Measurements from ENCODE around the gene SMIM10. TPM values are rescaled to one million over a fixed set of nuclear protein-coding genes. Genes with fewer than 3 reads are reported as not detected.

Gene SMIM10
- total RNA-seq, 1 experiment from 2014 or later: not detected

DNA sequence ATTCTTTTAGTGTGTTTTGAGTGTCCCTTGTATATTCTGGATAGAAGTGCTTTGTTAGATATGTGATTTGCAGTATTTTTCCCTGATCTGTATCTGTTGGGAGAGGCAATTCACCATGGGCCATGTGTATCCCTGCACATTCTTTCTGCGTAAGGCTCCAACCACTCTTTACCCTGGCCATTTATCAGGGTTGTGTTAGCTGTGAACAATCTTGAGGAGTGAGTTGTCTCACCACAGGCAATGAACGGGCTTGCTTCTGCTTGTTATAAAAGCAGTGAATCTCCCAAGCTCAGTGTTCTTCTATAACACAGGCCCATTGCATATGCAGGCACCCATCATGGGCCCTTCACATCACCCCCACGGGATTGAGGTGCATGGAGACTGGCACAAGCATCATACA is 18.9 kb upstream of the SMIM10 start:
- ChIA-PET POLR2A (no interaction called here), CTCF (interaction anchor here (1.2 kb wide), 1 partner anchor 17 kb away, joined by 4 read pairs; no protein-coding TSS in a partner anchor)
- intact Hi-C loops (cut with micrococcal nuclease): no loop called here
- H3K4me1 Mint-ChIP-seq (ENCODE audit: insufficient read depth, unreplicated experiment): no peaks in the 10 kb centered on the region
- no peaks in the 10 kb centered on the region for H3K36me3 Mint-ChIP-seq (ENCODE audit: insufficient read depth, unreplicated experiment)
- no TSS peak for BruUV-seq (replicated peaks)
- no peak overlapping the region for H3K4me3 Mint-ChIP-seq (ENCODE audit: unreplicated experiment)
- H3K9me3 Mint-ChIP-seq (ENCODE audit: unreplicated experiment): no peaks in the 10 kb centered on the region
- peaks cover 65% of the 10 kb centered on the region for H3K27me3 Mint-ChIP-seq (ENCODE audit: insufficient read depth, unreplicated experiment)
- DNase-seq (ENCODE audit: unreplicated experiment): no peak
- no peak for TF ChIP-seq CTCF (IDR thresholded peaks at IDR 0.05; ENCODE audit: unreplicated experiment)
- H3K27ac Mint-ChIP-seq (ENCODE audit: low read depth, unreplicated experiment): no peak overlapping the region

- DNase-seq (ENCODE audit: unreplicated experiment): no peak
- CTCF ChIA-PET: interaction anchor here (0.5 to 0.7 kb wide), 2 partner anchors 91 to 112 kb away, joined by 3 read pairs; no protein-coding TSS in a partner anchor
- no peaks in the 10 kb centered on the region for H3K9me3 Mint-ChIP-seq (ENCODE audit: unreplicated experiment)
- no TSS peak for BruUV-seq (replicated peaks)
- no peak overlapping the region for H3K4me3 Mint-ChIP-seq (ENCODE audit: unreplicated experiment)
- no peaks in the 10 kb centered on the region for H3K4me1 Mint-ChIP-seq (ENCODE audit: insufficient read depth, unreplicated experiment)
- H3K27ac Mint-ChIP-seq (ENCODE audit: low read depth, unreplicated experiment): no peak overlapping the region
- peaks cover 76% of the 10 kb centered on the region for H3K27me3 Mint-ChIP-seq (ENCODE audit: insufficient read depth, unreplicated experiment)
- TF ChIP-seq CTCF (IDR thresholded peaks at IDR 0.05; ENCODE audit: unreplicated experiment): no peak
- intact Hi-C loops (cut with micrococcal nuclease): no loop called here
- H3K36me3 Mint-ChIP-seq (ENCODE audit: insufficient read depth, unreplicated experiment): no peaks in the 10 kb centered on the region
- POLR2A ChIA-PET: no interaction called here
These were observed 15.3 kb upstream of the SMIM10 start for GRCh38 chrX:134975516-134975915.

GRCh38 chrX:134981910-134982309 is 8.9 kb upstream of the SMIM10 start:
- Mint-ChIP-seq H3K4me3 (ENCODE audit: unreplicated experiment) (no peak overlapping the region), H3K27me3 (ENCODE audit: insufficient read depth, unreplicated experiment) (peaks cover 66% of the 10 kb centered on the region), H3K4me1 (ENCODE audit: insufficient read depth, unreplicated experiment) (no peaks in the 10 kb centered on the region), H3K36me3 (ENCODE audit: insufficient read depth, unreplicated experiment) (no peaks in the 10 kb centered on the region), H3K27ac (ENCODE audit: low read depth, unreplicated experiment) (no peak overlapping the region), H3K9me3 (ENCODE audit: unreplicated experiment) (no peaks in the 10 kb centered on the region)
- CTCF ChIA-PET: interaction anchor here (0.9 to 1.2 kb wide), 3 partner anchors 17 to 19 kb away, joined by 3 to 4 read pairs (median 3); no protein-coding TSS in a partner anchor
- TF ChIP-seq CTCF (IDR thresholded peaks at IDR 0.05; ENCODE audit: unreplicated experiment): no peak
- intact Hi-C loops (cut with micrococcal nuclease): no loop called here
- POLR2A ChIA-PET: no interaction called here
- no peak for DNase-seq (ENCODE audit: unreplicated experiment)
- BruUV-seq (replicated peaks): no TSS peak

GRCh38 chrX:134982748-134983147 is 8.0 kb upstream of the SMIM10 start:
- Mint-ChIP-seq H3K36me3 (ENCODE audit: insufficient read depth, unreplicated experiment) (no peaks in the 10 kb centered on the region), H3K27ac (ENCODE audit: low read depth, unreplicated experiment) (no peak overlapping the region), H3K4me1 (ENCODE audit: insufficient read depth, unreplicated experiment) (no peaks in the 10 kb centered on the region), H3K9me3 (ENCODE audit: unreplicated experiment) (no peaks in the 10 kb centered on the region), H3K4me3 (ENCODE audit: unreplicated experiment) (no peak overlapping the region), H3K27me3 (ENCODE audit: insufficient read depth, unreplicated experiment) (peaks cover 60% of the 10 kb centered on the region)
- no peak for TF ChIP-seq CTCF (IDR thresholded peaks at IDR 0.05; ENCODE audit: unreplicated experiment)
- DNase-seq (ENCODE audit: unreplicated experiment): no peak
- ChIA-PET CTCF (interaction anchor here (1.0 to 1.2 kb wide), 2 partner anchors 16 to 103 kb away, joined by 3 to 4 read pairs; no protein-coding TSS in a partner anchor), POLR2A (no interaction called here)
- intact Hi-C loops (cut with micrococcal nuclease): no loop called here
- BruUV-seq (replicated peaks): no TSS peak
